TTC549 (cell line): ENCODE measurements around the gene CSF2RB.
"Not testable (repeated sequence)": the region's sequence is repeated elsewhere in the genome, so short reads cannot be mapped to it uniquely, and the experiment has no call there.

Experiments used
- FAIRE-seq: peaks from 2 replicates; lab custom pipeline; 2012; peaks lifted over from hg19 to GRCh38; lab: Jason Lieb, UNC

Gene CSF2RB

GRCh38 chr22:36971341-36972125 lies 58.1 kb downstream of the CSF2RB start:
- FAIRE-seq = no peak

- no peak for FAIRE-seq
Observed at GRCh38 chr22:36976606-36977005, 63.2 kb downstream of the CSF2RB start.

- FAIRE-seq = no peak
Observed at GRCh38 chr22:36977401-36977861, 64.0 kb downstream of the CSF2RB start.

- FAIRE-seq = peak; percentile 91
Observed at GRCh38 chr22:36977947-36978660, 64.7 kb downstream of the CSF2RB start.

GRCh38 chr22:36979016-36979910 lies 65.8 kb downstream of the CSF2RB start:
- no peak for FAIRE-seq

- FAIRE-seq = no peak
Observed at GRCh38 chr22:36981247-36981775, 67.9 kb downstream of the CSF2RB start.

- FAIRE-seq = no peak
Observed at GRCh38 chr22:36982136-36982535, 68.7 kb downstream of the CSF2RB start.

- FAIRE-seq = no peak
Observed at GRCh38 chr22:36985211-36985889, 71.9 kb downstream of the CSF2RB start.

GRCh38 chr22:36986242-36986821 lies 72.9 kb downstream of the CSF2RB start:
- no peak for FAIRE-seq

GRCh38 chr22:36988075-36988832 lies 74.8 kb downstream of the CSF2RB start:
- no peak for FAIRE-seq

- FAIRE-seq = not testable (repeated sequence)
Observed at GRCh38 chr22:36989012-36989411, 75.6 kb downstream of the CSF2RB start.
